Activated CD8-positive, alpha-beta memory T cell treated with anti-CD3 and anti-CD28 coated beads, Interleukin-2, amount 50 U/mL, for 1 hour (primary cell): ENCODE measurements around the gene ZNF790.
A peak's percentile ranks its signal among the peaks of the same experiment; 100 is the strongest.
"Not testable (repeated sequence)": the region's sequence is repeated elsewhere in the genome, so short reads cannot be mapped to it uniquely, and the experiment has no call there.

ENCODE experiments used
- DNase-seq: peaks from one replicate; pipeline ENCODE4 v3.0.0-alpha.2; 2020; ENCODE audit errors: extremely low read depth

The ZNF790 gene

DNA sequence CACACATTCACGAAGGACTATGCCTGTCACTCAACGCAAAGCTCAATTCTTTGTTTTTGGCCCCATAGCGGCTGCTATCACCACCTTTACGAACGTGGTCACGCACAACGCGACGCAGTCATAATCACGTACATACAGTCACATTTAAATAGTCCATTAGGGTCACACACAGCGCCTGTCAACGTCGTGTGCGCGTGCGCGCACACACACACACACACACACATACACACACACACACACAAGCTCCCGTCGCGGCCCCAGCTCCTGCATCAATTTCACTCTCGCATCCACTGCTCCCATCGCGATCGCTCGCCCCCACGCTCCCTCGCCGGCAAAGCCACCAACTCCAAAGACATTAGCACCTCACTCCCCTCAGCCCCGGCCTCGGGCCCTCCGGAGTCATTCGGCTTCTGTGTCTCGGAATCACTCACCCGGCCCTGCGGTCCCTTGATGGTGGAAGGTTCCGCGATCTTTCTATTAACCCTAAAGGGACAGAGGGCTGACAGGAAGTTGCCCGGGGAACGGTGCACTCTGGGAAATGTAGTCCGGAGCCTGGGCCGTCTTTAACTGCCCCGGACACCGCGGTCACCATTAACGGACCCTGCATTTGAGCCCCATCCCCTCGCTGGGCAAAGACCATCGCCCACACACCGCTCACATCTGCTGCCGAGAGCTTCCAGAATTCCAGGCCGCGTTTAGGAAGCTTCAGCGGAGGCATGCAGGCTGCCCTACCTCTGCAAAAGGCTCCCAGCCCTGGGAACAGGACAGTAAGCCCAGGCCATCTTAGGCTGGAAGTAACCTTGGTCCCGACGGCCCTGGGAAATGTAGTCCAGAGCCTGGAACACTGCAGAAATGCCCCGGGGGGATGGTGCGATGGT, at the start of gene ZNF790:
TSS of gene ZNF790 (minus strand) at position 482 of the 878 bp plus-strand sequence. CDS start 12,768 bp downstream, outside the sequence.
- peak; percentile 72 for DNase-seq

DNA sequence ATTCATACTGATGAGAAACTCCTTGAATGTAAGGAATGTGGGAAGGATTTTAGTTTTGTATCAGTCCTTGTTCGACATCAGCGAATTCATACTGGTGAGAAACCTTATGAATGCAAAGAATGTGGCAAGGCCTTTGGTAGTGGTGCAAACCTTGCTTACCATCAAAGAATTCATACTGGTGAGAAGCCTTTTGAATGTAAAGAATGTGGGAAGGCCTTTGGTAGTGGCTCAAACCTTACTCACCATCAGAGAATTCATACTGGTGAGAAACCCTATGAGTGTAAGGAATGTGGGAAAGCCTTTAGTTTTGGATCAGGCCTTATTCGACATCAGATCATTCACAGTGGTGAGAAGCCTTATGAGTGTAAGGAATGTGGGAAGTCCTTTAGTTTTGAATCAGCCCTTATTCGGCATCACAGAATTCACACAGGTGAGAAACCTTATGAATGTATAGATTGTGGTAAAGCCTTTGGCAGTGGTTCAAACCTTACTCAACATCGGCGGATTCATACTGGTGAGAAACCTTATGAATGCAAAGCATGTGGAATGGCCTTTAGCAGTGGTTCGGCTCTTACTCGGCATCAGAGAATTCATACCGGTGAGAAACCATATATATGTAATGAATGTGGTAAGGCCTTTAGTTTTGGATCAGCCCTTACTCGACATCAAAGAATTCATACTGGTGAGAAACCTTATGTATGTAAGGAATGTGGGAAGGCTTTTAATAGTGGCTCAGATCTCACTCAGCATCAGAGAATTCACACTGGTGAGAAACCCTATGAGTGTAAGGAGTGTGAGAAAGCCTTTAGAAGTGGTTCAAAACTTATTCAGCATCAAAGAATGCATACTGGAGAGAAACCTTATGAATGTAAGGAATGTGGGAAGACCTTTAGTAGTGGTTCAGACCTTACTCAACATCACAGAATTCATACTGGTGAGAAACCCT, 39.1 kb upstream of the ZNF790 start:
- DNase-seq = no peak

DNA sequence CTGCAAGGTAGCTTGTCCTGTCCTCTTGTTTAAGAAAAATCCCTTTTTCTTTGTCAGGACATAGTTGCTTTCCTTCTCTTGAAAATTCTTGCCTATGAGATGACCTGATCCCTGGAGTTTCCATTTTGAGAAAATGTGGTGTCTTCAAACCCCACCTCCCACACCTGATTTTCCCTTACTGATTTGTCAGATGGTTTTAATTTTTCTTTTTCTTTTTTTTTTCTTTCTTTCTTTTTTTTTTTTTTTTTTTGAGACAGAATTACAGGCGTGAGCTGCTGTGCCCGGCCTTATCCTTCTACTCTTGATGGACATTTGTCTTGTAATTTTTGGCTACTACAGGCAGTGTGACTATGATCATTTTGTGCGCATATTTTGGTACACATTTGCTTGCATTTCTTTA, 13.7 kb upstream of the ZNF790 start:
- DNase-seq = no peak

DNA sequence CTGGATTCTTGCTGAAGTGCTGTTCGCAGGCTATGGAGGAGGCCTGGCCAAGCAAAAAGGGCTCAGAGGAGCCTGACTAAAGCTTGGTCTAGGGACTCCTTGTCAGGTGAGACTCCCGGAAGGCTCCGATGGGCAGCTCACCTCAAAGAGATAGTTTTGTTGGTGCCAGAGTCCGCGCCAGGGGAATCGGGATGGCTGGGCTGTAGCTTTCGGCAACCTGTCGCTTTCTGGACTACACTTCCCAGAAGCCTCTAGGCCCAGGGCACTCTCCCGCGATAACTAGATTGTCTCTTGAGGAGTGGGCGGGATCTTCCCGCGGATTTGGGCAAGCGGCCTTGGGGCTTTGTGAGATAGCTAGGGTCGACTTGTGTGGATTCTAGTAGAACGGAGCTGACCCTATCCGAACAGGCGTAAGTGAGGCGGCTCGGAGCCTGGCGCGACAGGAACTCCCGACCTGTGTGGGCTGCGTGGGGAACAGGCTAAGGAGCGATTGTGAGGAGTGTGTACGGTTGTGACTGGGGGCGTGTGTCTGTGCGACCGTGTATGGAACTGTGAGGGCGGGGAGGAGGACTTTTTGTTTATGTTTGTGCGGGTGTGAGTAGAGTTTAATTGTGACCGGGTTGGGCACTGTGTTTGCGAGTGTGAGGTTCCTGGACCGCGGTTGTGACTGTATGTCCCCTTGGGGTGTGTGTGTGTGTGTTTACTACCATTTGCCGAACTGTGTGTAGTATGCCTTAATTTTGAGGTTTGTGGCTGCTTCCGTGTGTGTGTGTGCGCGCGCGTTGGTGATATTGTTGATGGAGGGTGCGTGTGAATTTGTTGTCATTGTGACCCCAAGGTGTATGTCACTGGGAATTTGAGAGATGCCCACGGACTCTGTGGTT, 12.6 kb upstream of the ZNF790 start, which contains the start of gene ZNF345:
TSS of gene ZNF345 (plus strand) at position 318 of the 884 bp plus-strand sequence. CDS start 25,955 bp downstream, outside the sequence.
- DNase-seq = peak; percentile 72

DNA sequence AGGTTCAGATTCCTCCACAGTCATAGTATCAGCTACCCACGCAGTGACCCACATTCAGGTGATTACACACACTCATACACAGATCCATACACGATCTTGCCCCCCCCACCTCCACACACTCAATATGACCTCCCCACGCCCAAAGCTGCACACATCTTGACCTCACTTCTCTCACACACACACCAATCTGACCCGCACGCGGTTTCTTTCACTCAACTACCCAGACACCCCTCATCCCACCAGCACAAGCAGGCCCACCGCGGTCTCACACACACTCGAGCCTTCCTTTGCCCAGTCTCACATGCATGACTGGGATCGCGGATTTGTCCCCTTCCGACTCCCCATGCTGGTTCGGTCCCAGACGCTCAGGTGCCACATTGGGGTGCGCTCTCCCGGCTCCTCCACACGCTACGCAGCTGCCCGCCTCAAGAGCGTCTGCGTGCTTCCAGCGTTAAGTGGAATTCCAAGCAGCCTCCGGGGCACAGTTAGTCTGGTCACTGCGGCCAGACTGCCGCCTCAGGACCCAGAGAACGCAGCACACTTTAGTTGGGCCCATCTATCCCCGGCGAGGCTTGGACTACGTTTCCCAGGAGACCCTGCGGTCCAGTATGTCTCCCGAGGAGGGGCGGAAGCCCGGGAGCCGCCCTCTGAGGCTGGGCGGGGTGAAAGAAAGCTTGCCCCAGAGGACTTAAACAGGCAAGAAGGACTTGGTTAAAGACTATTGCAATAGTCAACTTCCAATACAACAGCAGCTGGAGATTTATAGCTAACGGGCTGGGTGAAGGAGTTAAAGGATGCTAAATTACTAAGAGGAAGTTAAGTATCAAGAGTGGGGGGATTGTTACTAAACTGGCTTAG, 11.7 kb upstream of the ZNF790 start:
- peak; percentile 65 for DNase-seq

DNA sequence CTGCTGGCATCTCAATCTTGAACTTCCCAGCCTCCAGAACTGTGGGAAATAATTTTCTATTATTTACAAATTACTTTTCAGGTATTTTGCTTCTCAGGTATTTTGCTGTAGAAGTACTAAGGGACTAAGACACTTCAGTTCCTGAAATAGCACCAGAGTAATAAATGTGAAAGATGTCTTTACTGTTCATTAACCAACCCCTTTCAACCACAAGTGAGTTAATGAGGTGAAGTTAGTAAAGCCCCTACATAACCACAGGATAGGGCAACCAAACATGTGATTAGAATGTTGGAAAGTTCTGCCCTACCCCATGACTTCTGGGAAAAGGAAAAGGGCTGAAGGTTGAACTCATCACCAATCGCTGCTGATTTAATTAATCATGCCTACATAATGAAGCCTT, 9.8 kb upstream of the ZNF790 start:
- no peak for DNase-seq

DNA sequence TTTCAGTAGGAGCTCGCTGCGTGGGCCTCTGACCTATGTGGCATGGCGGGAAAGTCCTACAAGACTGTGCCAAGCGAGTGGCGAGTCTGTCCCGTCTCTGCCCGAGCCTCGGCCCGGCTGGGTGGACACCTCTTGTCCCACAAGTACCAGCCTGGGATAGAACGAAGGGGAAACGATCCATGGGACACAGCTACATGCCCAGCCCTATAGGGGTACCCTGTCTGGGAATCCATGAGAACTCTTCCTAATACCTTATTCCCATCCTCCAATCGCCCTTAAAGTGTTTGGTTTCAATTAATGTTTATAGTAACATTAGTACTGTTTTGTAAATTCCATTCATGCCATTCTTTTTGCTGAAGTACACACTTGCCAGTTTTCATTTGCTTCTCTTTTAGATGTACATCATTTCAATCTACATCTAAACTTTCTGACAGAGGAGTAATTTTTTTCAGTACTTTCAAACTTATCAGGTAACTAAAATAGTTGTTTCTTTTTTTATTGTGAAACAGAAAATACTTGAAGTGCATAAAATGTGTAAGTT, 667 bp upstream of the ZNF790 start:
- DNase-seq = no peak

DNA sequence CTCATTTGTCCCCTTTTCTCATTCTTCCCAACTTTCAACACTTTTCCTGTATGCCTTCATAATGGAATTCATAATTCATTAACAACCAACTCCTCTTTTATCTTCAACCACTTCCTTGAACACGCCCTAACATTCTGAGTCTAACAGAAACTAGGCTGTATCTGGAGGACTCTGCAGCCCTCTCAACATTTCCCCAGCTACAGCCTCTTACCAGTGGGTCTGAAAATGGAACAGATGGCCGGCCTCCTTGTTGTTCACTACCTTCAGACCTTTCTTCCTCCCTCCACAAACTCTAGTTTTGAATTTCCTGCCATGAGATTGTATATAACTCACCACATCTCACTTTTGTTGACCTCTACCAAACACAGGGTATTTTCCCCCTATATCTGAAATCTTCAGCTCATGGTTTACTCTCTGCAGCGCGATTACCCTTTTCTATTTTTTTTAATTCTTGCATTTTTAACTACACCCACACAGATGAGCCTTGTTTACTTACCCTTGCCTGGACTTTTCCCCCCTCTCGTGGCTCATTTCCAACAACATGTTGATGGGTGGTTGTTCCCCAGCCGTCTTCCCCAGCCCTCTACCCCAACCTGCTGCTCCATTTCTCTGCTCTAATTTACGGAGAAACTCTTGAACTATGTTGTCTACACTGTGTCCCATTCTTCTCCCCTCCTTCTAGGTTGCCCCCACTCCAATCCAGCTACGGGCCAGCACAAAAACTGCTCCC, 846 bp downstream of the ZNF790 start:
- DNase-seq = no peak

DNA sequence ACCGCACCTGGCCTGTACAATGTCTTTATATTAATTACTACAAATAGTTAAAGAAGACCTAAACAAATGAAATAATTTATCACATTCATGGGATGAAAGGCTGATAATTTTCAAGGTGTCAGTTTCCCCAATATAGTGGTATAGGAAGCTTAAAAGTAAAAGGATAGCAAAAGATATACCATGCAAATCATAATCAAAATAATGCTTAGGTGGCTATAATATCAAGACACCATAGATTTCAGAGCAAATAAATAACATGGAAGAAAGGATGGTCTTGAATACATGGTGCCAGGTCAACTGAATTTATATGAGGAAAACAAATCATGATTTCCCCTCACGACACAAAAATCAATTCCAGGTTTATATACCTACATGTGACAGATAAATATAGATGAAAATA, 4.8 kb downstream of the ZNF790 start:
- no peak for DNase-seq

DNA sequence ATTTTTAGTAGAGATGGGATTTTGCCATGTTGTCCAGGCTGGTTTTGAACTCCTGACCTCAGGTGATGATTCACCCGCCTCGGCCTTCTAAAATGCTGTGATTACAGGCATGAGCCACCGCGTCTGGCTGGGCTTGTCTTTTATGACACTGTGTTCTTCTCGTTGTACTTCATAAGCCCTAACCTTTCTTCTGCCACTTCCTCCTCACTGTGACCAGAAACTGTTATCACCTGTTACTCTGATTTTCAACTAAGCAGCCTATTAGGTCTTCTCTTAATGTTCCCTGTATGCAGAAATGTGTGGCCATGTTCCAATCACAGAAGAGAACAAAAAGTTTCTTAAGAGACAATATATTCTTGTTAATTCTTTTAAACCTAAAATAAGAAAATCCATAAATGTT, 16.4 kb downstream of the ZNF790 start:
- no peak for DNase-seq

DNA sequence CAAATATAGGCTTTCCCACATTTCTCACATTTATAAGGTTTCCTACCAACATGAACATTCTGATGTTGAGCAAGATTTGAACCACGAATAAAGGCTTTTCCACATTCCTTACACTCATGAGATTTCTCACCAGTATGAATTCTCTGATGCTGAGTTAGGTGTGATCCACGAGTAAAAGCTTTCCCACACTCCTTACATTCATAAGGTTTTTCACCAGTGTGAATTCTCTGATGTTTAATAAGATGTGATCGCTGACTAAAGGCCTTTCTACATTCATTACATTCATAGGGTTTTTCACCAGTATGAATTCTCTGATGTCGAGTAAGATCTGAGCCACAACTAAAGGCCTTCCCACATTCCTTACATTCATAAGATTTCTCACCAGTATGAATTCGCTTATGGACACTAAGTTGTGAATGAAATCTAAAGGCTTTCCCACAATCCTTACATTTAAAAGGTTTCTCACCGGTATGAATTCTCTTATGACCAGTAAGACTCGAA, 19.0 kb downstream of the ZNF790 start:
- no peak for DNase-seq

DNA sequence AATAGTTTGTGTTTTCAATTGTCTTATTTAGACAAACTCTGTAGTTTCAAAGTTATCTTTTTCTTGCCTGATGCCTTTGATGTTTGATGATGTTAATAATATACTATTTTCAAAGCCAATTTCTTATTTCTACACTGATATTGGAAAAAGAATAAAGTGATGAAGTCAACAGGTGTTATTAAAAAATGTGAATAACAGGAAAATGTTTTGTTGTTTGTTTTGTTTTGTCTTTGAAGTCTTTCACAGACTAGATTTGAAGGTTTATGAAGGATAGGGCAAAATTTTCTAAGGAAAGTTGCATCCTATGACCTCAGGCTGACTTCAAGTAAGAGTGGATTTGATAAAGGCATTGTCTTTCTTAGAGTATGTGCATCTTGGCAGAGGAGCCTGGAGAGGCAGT, 31.2 kb downstream of the ZNF790 start:
- no peak for DNase-seq

DNA sequence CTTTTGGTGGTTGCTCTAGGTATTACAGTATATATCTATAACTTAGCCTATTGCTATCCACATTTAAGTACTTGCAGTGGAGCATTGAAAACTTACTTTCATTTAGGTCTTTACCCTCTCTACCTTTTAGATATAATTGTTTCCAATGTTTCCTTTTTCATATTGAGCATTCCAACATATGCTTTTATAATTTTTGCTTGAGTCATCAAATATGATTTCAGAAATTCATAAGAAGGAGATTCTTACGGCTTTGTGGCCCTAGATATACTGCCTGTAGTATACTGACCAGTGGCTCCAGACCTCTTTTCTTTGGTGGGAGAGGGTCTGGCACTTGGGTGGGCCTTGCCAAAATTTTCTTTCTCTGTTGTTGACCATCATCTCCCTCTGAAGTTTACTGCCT, 32.8 kb downstream of the ZNF790 start:
- DNase-seq = no peak

DNA sequence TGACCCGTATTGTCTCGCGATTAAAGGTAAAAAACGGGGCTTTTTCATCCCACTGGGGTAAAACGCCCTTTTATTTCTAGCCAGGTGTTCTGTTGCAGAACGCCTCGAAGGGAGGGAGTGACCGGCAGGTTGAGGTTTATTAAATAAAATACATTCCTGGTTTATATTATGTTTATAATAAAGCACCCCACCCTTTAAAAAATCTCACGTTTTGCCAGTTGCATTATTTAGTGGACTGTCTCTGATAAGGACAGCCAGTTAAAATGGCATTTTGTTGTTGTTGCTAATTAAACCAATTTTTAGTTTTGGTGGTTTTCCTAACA, 40.4 kb downstream of the ZNF790 start:
- no peak for DNase-seq

DNA sequence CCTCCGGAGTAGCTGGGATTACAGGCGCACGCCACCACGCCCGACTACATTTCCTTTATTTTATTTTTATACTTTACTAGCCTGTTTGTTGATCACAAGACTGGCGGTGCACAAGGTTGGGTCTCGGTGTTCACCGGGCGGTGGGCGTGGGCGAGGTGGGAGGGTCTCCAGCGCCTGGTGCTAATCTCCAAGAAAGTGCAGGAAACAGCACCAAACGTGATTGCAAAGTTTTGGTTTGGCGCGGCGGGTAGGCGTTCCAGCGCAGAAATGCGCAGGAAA, 41.5 kb downstream of the ZNF790 start:
- DNase-seq = no peak

DNA sequence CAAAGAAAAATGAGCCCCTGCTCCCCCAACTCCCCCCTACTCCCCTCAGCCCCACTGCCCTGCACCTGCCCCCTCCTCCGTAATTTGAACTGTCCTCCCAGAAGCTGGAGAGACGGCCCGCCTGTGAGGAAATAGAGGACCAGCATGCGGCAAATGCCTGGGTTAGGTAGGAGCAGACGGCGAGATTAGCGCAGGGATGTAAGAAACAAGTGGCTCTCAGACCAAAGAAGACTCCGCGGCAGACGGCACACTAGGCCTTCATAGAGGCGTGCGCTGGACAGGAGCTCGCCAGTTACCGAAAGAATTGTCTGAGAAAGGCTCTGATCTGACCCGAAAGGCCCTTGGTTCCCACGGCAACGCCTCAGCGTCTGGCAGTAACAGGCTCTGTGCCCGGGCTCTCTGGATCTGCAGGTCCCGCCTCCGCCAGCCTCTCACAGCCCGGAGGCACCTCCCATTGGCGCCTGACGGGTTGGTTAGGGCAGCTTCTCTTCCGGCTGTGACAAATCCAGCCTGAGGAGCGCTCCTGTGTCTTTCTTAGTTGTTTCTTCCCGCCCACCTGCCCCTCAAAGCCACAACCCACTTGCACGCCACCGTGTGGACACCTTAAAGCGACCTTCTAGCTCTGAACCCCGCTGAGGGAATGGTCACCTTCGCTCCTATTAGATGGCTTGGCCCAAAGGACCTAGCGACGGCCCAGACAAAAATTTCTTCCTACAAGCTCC, 46.6 kb downstream of the ZNF790 start:
- not testable (repeated sequence) for DNase-seq

DNA sequence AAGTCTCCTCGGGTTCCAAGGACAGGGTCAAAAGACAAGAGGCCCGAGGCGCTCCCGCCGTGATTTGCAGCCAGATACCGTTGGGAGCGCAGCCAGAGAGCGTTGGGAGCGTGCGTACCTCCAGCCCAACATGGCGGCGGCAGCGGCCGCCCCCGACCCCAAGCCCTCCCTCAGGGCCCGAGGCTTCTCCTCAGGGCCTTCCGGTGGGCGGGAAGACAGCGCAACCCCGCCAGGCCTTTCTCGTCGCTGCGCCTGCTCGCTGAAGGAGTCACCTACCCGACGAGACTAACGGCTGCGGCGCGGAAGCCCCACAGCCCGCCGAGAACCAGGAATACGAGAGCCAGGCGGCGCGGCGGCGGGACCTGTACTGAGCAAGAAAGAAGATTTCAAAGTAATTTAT, 62.4 kb downstream of the ZNF790 start:
- DNase-seq = no peak

DNA sequence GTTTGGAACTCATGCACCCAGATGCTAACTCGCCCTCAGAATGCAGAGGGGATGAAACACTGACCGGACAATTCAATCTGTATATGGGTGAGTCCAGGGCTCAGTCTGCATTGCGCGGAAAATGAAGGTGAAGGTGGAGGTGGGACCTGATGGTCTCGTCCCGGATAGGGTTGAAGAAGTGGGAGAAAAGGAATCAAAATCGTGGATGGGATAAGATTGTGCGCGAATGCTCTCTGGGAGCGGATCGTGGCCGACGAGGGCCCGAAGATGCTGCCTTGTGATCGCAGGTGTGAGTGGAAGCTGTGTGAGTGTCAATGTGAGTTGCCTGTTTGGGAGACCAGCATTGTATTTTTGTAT, 65.0 kb downstream of the ZNF790 start:
- DNase-seq = no peak
